ENCODE data around the gene ELF1. TPM values are rescaled to one million over a fixed set of nuclear protein-coding genes. Genes with fewer than 3 reads are reported as not detected.
"Not testable (repeated sequence)": the region's sequence is repeated elsewhere in the genome, so short reads cannot be mapped to it uniquely, and the experiment has no call there.

The ELF1 gene
- total and polyA plus RNA-seq, 2 donors (not counting 3 experiments of a cell fraction or from before 2014, with no cell fraction given) = 31.8 to 61.2 TPM

DNA sequence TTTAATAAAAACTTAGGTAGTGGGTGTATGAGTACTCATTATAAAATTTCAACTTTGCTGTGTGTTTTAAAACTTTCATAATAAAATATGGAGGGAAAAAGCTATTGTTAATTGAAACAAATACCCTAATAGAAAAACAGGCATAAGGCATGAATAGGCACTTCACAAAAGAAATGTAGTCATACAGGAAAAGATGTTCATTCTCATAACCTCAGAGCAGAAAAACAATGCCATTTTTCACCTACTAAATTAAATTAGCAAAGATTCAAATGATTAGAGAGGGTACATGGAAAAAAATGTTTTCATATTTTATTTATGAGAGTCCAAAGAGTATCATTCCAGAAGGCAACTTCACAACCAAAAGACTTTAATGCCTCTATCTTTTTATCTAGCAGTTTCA lies 20.6 kb upstream of the ELF1 start:
- Histone ChIP-seq H3K4me3 (replicated peaks in 1 of 3; ENCODE audit: insufficient read depth in 1 of 3, low read depth in 1 of 3, low read length in 3 of 3) (no peak overlapping the region), H4K20me1 (replicated peaks; ENCODE audit: control insufficient read depth, extremely low read depth, insufficient read depth, low read length) (no peaks in the 10 kb centered on the region), H3K79me2 (ENCODE audit: control insufficient read depth, insufficient read depth, low read length) (peaks cover 14% of the 10 kb centered on the region), H3K9ac (replicated peaks; ENCODE audit: extremely low read depth, insufficient read depth, low read length) (peak overlapping the region; percentile 16), H3K27ac (ENCODE audit: insufficient read depth, low read depth, low read length) (peak overlapping the region; percentile 49), H3K4me1 (ENCODE audit: control insufficient read depth, extremely low read depth, insufficient read depth, low read length) (peaks cover 31% of the 10 kb centered on the region), H3K4me2 (ENCODE audit: insufficient read depth, low read length) (peak overlapping the region; percentile 30), H3K27me3 (ENCODE audit: control insufficient read depth in 2 of 2, insufficient read depth in 2 of 2, low read length in 2 of 2) (no peaks in the 10 kb centered on the region), H3K36me3 (ENCODE audit: control insufficient read depth in 2 of 2, extremely low read depth in 1 of 2, insufficient read depth in 2 of 2, low read length in 2 of 2) (no peaks in the 10 kb centered on the region), H2AFZ (ENCODE audit: low read depth, low read length) (no peak overlapping the region), H3K9me1 (replicated peaks; ENCODE audit: control insufficient read depth, extremely low read depth, insufficient read depth, low read length) (no peaks in the 10 kb centered on the region), H3K9me3 (replicated peaks; ENCODE audit: control insufficient read depth, insufficient read depth, low read length) (no peaks in the 10 kb centered on the region)
- intact Hi-C loops (cut with micrococcal nuclease) (no loop called here), dilution Hi-C loops (cut with MboI; ENCODE audit: extremely low pct_ligation_motif_present, low sequenced_read_pairs) (no loop called here)
- no TSS peak for BruUV-seq (replicated peaks)
- TF ChIP-seq GATA2 (IDR thresholded peaks at IDR 0.05; ENCODE audit: insufficient read depth, insufficient read length, low read depth, low read length) (no peak), FOS (IDR thresholded peaks at IDR 0.05; ENCODE audit: borderline replicate concordance, insufficient read depth, low read length) (peak; percentile 9)
- DNase-seq (ENCODE audit: low read depth, low spot score) (peak; percentile 62), FAIRE-seq (no peak)
- ChIA-PET POLR2A (interaction anchor here (1.0 kb wide), 1 partner anchor 20 kb away, joined by 4 read pairs; no protein-coding TSS in a partner anchor), CTCF (interaction anchor here (1.1 to 2.4 kb wide), 3 partner anchors 14 to 65 kb away, joined by 3 to 7 read pairs (median 7); no protein-coding TSS in a partner anchor)

DNA sequence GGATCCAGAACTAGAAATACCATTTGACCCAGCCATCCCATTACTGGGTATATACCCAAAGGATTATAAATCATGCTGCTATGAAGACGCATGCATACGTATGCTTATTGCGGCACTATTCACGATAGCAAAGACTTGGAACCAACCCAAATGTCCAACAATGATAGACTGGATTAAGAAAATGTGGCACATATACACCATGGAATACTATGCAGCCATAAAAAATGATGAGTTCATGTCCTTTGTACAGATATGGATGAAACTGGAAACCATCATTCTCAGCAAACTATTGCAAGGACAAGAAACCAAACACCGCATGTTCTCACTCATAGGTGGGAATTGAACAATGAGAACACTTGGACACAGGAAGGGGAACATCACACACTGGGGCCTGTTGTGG lies 17.4 kb upstream of the ELF1 start:
- CTCF ChIA-PET; H2AFZ ChIP-seq (ENCODE audit: low read depth, low read length); H3K27ac ChIP-seq (ENCODE audit: insufficient read depth, low read depth, low read length); FAIRE-seq; H3K9me1 ChIP-seq (replicated peaks; ENCODE audit: control insufficient read depth, extremely low read depth, insufficient read depth, low read length); H3K27me3 ChIP-seq (ENCODE audit: control insufficient read depth in 2 of 2, insufficient read depth in 2 of 2, low read length in 2 of 2); H4K20me1 ChIP-seq (replicated peaks; ENCODE audit: control insufficient read depth, extremely low read depth, insufficient read depth, low read length); H3K36me3 ChIP-seq (ENCODE audit: control insufficient read depth in 2 of 2, extremely low read depth in 1 of 2, insufficient read depth in 2 of 2, low read length in 2 of 2); H3K9me3 ChIP-seq (replicated peaks; ENCODE audit: control insufficient read depth, insufficient read depth, low read length); H3K4me3 ChIP-seq (replicated peaks in 1 of 3; ENCODE audit: insufficient read depth in 1 of 3, low read depth in 1 of 3, low read length in 3 of 3); POLR2A ChIA-PET; DNase-seq (ENCODE audit: low read depth, low spot score); H3K9ac ChIP-seq (replicated peaks; ENCODE audit: extremely low read depth, insufficient read depth, low read length); dilution Hi-C loops (cut with MboI; ENCODE audit: extremely low pct_ligation_motif_present, low sequenced_read_pairs); intact Hi-C loops (cut with micrococcal nuclease); H3K4me2 ChIP-seq (ENCODE audit: insufficient read depth, low read length); BruUV-seq (replicated peaks): not testable (repeated sequence)
- Histone ChIP-seq H3K4me1 (ENCODE audit: control insufficient read depth, extremely low read depth, insufficient read depth, low read length) (peaks cover 35% of the 10 kb centered on the region), H3K79me2 (ENCODE audit: control insufficient read depth, insufficient read depth, low read length) (peaks cover 22% of the 10 kb centered on the region)
